Frontal cortex (tissue), 4 donors: ENCODE data around the gene MAPK1. TPM values are rescaled to one million over a fixed set of nuclear protein-coding genes. Genes with fewer than 3 reads are reported as not detected.
"Not testable (repeated sequence)": the region's sequence is repeated elsewhere in the genome, so short reads cannot be mapped to it uniquely, and the experiment has no call there.

Experiments
- DNase-seq, 2 donors: peaks; one replicate each; pipeline ENCODE4 v3.0.0; 2012; ENCODE audit warnings: low spot score in 2 of 2
- FAIRE-seq: peaks from 2 replicates; lab custom pipeline; 2012; peaks lifted over from hg19 to GRCh38; lab: Jason Lieb, UNC
- total RNA-seq: library from RNA; depleted of rRNA; stranded (reverse); fragments of >200 nt; gene quantifications from one replicate; pipeline ENCODE4 v1.2.3, GENCODE V29; 2014
- donor health status: control.
- donor health status: control.
- donor health status: control.

MAPK1 gene
- total RNA-seq, 1 donor from 2014 or later, result 74.2 TPM

DNA sequence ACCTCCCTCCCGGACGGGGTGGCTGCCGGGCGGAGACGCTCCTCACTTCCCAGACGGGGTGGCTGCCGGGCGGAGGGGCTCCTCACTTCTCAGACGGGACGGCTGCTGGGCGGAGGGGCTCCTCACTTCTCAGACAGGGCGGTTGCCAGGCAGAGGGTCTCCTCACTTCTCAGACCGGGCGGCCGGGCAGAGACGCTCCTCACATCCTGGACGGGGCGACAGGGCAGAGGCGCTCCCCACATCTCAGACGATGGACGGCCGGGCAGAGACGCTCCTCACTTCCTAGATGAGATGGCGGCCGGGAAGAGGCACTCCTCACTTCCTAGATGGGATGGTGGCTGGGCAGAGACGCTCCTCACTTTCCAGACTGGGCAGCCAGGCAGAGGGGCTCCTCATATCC lies 16.5 kb upstream of the MAPK1 start:
- FAIRE-seq, DNase-seq: not testable (repeated sequence)

DNA sequence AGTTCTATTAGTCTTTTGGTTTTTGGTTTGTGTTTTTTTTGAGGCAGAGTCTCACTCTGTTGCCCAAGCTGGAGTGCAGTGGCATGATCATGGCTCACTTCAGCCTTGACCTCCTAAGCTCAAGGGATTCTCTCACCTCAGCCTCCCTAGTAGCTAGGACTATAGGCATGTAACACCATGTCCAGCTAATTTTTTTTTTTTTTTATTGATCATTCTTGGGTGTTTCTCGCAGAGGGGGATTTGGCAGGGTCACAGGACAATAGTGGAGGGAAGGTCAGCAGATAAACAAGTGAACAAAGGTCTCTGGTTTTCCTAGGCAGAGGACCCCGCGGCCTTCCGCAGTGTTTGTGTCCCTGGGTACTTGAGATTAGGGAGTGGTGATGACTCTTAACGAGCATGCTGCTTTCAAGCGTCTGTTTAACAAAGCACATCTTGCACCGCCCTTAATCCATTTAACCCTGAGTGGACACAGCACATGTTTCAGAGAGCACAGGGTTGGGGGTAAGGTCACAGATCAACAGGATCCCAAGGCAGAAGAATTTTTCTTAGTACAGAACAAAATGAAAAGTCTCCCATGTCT lies 15.4 kb upstream of the MAPK1 start:
- DNase-seq, FAIRE-seq: not testable (repeated sequence)

DNA sequence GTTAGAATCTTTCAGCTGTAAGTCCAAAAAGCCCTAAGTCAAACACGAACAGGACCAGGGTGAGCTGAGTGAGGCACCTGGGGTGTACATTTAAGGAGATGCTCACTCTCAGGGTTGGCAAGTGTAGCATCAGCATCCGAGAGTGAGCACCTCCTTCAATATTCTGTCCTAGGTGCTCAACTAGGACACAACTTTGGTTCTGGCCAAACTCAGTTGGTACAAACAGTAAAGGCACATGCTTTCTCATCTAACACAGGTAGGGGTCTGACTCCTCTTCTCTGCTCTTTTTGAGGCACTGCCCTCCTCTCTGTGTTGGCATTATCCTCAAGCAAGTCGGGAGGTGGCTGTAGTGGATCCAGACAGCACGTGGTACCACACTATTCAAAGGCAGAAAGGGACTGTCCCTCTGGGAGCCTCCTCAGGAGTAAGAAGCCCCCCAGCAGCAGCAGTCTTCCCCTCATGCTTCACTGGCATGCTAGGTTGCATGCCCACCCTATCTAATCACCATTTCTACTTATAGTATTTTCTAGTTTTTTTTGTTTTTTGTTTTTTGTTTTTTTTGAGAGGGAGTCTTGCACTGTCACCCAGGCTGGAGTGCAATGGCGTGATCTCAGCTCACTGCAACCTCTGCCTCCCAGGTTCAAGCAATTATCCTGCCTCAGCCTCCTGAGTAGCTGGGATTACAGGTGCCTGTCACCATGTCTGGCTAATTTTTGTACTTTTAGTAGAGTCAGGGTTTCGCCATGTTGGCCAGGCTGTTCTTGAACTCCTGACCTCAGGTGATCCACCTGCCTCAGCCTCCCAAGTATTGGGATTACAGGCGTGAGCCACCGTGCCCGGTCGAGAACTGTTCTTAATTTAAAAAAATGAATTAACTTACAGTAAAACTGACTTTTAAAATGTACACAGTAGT lies 14.7 kb upstream of the MAPK1 start:
- no peak for DNase-seq
- no peak for FAIRE-seq

DNA sequence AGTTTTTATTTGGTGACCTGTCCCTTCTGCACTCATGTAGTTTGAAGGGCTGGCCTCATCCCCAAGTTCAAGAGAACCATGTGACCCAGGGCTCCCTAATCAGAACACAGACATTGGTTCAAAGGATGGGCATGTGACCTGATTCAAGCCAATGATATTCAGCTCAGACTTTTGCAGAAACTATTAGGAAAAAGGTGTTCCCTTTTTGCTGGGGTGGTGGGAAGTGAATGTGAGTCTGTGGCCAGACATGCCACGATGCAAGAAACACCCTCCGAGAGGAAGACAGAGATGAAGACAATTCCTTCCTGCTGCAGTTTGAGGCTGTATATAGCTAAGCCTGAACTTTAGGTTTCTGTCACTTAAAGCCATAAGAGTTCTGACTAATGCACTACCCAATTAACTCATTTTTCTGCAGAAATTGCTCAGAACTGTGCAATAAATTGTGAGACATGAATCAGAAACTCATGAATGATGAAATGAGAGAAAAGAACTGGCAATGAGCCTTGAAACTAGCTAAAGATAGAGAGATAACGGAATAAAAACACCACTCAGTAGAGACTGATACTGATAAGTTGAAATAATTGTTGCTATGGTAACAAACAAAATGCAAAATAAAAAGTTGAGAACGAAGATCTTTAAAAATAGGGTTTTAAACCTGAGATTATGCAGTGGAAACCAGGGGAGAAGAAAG lies 9.2 kb upstream of the MAPK1 start:
- FAIRE-seq, result no peak

DNA sequence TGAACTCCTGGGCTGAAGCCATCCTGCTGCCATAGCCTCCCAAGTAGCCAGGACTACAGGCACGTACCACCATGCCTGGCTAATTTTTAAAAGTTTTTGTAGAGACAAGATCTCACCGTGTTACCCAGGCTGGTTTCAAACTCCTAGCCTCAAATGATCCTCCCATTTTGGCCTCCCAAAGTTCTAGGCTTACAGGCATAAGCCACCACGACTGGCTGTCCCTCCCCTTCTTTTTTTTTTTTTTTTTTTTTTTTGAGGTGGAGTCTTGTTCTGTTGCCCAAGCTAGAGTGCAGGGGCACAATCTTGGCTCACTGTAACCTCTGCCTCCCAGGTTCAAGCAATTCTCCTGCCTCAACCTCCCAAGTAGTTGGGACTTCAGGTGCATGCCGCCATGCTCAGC lies 7.5 kb upstream of the MAPK1 start:
- FAIRE-seq, DNase-seq: not testable (repeated sequence)

More for the DNA sequence above, 9.2 kb upstream of the MAPK1 start:
- DNase-seq, result no peak

DNA sequence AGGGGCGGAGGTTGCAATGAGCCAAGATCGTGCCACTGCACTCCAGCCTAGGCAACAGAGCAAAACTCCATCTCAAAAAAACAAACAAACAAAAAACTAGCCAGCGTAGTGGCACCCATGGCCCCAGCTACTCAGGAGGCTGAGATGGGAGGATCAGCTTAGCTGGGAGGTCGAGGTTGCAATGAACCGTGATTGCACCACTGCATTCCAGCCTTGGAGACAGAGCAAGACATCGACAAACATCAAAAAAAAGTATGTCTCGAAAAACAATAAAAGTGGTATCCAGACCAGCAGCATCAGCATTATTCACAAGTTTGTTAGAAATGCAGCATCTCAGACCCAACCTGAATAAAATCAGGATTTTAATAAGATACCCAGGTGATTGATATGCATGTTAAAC lies 6.2 kb upstream of the MAPK1 start:
- no peak for DNase-seq
- FAIRE-seq, result no peak

DNA sequence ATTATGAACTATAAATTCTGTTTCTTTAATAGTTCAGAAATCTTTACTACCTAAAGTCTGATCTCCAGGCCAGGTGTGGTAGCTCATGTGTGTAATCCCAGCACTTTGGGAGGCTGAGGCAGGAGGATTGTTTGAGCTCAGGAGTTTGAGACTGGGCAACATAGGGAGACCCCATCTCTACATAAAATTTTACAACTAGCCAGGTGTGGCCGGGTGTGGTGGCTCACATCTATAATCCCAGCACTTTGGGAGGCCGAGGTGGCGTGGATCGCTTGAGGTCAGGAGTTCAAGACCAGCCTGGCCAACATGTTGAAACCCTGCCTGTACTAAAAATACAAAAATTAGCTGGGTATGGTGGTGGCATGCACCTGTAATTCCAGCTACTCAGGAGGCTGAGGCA lies 5.3 kb upstream of the MAPK1 start:
- FAIRE-seq, result not testable (repeated sequence)

DNA sequence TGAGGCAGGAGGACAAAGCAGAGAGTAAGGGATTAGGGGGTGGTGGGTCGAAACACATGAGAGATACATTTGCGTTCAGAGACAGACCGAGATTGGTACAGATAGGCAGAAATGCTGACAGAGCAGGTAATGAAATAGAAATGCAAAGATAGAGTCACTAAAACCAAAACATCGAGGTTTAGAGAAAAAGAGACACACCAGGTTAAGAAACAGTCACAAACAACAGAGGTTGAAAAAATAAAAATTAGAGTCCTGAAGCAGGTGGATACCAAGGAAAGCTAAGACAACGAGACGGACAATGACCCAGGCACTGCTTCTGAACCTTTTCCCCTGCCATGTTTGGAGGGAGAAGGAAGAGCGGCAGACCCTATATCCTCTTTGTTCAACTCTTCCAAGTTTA lies 1.2 kb upstream of the MAPK1 start:
- FAIRE-seq (no peak), DNase-seq (no peak)

More for the DNA sequence above, 5.3 kb upstream of the MAPK1 start:
- not testable (repeated sequence) for DNase-seq

DNA sequence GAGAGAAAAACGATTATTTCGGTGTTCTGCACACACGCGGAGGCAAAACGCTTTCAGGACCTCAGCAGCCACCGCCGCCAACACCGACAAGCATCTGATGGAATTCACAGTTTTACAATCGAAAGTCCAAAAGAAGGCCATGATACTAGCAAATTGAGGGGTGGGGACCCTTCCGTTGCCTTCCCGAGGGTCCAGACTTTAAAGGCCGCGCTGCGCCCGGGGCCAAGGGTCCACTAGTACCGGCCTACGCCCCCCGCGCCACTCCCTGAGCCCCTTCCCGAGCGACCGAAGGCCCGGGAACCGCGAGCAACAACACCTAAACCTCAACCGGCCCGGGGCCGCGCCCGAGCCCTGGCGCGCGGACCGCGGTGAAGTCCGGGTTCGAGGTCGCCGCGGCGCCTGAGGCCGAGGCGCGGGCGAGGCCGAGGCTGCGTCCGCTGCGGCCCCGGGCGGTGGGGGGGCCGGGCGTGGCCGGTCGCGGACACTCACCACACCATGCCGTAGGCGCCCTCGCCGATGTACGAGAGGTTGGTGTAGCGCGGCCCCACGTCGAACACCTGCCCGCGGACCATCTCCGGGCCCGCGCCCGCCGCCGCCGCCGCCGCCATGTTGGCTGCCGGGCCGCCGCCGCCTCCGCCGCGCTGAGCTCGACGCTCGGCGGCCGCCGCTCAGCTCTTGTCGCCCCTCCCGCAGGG lies 465 bp downstream of the MAPK1 start:
- DNase-seq (no peak), FAIRE-seq (no peak)

DNA sequence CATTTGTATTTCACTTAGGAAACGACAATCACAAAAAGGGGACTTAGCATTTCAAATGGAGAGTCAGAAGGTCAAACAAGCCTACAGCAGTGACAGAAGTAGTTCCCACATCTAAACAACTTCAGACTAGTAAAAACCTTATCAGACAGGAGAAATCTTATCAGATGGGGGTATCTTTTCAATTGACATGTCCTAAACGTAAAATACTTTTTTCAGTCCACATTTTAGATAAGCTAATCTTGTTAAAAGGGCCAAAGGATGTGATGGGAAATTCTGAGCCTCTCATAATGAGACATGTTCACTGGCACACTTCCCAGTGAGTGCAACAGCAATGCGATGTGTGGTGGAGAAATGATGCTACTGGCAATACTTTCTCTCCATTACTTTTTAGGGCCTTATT lies 2.4 kb downstream of the MAPK1 start:
- no peak for DNase-seq
- FAIRE-seq, result no peak

DNA sequence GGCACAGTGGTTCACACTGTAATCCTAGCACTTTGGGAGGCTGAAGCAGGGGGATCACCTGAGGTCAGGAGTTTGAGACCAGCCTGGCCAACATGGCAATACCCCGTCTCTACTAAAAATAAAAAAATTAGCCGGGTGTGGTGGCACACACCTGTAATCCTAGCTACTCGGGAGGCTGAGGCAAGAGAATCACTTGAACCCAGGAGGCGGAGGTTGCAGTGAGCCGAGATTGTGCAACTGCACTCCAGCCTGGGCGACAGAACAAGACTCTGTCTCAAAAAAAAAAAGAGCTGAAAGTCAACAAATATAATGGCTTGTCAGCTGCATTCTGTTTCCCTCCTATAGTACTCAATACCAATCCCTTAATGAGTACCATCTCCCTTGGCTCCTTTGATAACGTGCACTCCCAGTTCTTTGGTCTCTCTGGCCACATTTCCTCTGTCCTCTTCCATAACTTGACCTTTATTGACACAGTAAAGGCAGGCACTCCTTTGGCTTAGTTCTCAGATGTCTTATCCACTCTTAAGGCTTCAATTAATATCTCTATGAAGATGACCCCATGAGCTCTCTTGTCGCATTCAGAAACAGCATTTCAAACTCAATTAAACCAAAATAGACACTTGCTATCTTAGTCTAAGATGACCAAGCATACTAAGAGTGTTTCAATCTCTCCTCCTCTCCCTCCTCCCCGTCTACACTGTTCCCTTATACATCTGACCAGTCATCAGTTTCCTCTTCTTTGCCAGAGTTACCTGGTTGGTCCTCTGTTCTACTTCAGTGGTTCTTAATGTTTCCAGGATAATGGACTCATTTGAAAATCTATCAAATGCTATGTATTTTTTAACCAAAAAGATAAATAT lies 4.8 kb downstream of the MAPK1 start:
- DNase-seq (no peak), FAIRE-seq (no peak)

DNA sequence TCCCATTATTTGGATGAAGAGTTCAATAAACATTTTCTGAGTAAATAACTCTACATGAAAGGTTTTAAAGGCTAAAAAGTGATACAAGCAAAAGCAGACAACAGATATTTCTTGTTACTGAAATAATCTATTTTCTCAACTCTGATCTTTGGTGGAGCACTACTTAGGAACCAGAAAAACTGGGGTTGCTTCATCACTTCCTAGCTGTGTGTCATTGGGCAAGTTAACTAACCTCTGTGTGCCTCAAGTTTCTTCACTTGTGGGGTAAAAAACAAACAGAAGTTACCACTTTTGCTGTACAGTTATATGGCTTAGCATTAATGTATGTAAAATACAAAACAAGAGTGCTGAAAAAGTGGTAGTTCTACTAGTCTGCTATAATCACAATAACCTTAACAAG lies 5.6 kb downstream of the MAPK1 start:
- DNase-seq, result no peak
- FAIRE-seq, result no peak

DNA sequence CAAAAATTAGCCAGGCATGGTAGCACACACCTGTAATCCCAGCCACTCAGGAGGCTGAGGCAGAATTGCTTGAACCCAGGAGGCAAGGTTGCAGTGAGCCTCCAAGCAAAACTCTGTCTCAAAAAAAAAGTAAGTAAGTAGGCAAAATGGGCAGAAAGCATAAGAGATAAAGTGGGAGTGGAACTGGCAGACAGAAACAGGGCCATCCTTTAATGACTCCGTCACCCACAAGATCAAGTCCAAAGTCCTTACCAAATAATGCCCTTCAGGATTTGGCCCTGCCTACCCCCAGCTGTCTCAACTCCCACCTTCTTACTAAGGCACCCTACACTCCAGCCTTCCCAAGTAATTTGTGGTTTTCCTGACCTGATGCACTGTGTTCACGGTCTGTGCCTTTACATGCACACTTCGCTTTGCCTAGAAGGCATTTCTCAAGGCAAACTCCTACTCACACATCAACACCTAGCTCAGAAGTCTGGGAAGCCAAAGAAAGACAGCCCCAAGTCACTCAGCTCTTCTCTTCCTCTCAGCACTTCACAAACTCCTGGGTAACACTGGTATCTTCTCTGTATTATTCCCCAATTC lies 6.1 kb downstream of the MAPK1 start:
- no peak for DNase-seq
- no peak for FAIRE-seq

- DNase-seq (no peak), FAIRE-seq (no peak)
Measured at GRCh38 chr22:21860491-21861039, 6.9 kb downstream of the MAPK1 start.

- DNase-seq, result no peak
- no peak for FAIRE-seq
Measured at GRCh38 chr22:21858025-21858764, 9.2 kb downstream of the MAPK1 start.

DNA sequence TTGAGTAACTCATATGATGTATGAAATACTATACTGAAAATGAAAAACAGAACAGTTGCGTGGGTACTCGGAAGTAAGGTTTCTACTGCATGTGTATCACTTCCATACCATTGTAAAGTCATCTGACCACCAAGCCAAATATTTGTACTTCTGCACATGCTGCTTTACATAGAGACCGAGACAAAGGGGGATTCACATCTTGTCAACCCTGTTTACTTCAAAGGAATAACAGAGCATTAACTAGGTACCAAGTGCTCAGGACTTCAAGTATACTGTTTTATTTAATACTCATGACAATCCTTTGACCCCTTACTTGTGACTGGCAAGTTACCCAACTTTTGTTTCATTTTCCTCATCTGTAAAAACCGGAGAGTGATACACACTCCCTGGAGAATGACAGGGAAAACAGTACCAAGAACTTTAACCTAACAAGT lies 9.9 kb downstream of the MAPK1 start:
- no peak for DNase-seq
- no peak for FAIRE-seq

DNA sequence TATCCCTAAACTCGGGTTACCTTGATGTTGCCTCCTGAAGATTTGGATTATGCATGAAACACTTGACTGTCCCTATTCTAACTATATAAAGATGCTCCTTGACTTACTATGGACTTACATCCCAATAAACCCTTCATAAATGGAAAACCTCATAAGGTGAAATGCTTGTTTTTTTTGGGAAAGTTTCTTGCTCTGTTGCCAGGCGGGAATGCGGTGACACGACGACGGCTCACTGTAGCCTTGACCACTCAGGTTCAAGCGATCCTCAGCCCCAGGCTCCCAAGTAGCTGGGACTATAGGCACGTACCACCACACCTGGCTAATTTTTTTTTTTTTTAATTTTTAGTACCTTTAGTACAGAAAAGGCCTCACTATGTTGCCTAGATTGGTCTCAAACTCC lies 10.6 kb downstream of the MAPK1 start:
- DNase-seq (no peak), FAIRE-seq (no peak)

GRCh38 chr22:21856197-21856596 lies 11.2 kb downstream of the MAPK1 start:
- FAIRE-seq (no peak), DNase-seq (no peak)
